ENCODE results near the gene QKI. TPM values are rescaled to one million over a fixed set of nuclear protein-coding genes. Genes with fewer than 3 reads are reported as not detected.

Gene QKI
- total RNA-seq, 1 donor from 2014 or later: 267 TPM

DNA sequence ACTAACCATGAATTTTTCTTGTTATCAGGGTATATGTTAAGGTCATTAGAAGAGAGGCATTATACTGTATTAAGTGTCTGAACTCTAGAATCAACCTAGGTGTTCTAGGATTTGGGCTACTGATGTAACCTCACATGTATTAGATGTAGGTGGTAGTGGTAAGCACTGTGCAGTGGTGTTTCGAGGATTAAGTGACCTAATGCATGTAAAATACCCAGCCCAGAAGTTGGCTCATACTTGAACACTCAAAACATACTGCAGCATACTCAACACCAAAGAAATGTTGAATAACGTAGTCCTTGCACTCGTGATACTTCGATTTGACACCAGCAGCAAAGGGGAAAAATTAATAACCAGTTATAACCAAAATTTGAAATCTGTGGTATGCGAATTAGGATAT is 48.7 kb downstream of the QKI start:
- no peaks in the 10 kb centered on the region for H3K27me3 Mint-ChIP-seq (ENCODE audit: low read depth)
- peaks cover 30% of the 10 kb centered on the region for H3K36me3 Mint-ChIP-seq (ENCODE audit: low read depth)
- H3K9me3 Mint-ChIP-seq: peaks cover under 1% of the 10 kb centered on the region
- peaks cover 58% of the 10 kb centered on the region for H3K4me1 Mint-ChIP-seq
- H3K27ac Mint-ChIP-seq (ENCODE audit: unreplicated experiment): no peak overlapping the region
- TF ChIP-seq, protein P1, sequence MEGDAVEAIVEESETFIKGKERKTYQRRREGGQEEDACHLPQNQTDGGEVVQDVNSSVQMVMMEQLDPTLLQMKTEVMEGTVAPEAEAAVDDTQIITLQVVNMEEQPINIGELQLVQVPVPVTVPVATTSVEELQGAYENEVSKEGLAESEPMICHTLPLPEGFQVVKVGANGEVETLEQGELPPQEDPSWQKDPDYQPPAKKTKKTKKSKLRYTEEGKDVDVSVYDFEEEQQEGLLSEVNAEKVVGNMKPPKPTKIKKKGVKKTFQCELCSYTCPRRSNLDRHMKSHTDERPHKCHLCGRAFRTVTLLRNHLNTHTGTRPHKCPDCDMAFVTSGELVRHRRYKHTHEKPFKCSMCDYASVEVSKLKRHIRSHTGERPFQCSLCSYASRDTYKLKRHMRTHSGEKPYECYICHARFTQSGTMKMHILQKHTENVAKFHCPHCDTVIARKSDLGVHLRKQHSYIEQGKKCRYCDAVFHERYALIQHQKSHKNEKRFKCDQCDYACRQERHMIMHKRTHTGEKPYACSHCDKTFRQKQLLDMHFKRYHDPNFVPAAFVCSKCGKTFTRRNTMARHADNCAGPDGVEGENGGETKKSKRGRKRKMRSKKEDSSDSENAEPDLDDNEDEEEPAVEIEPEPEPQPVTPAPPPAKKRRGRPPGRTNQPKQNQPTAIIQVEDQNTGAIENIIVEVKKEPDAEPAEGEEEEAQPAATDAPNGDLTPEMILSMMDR (conservative IDR thresholded peaks at IDR 0.05): no peak
- DNase-seq (ENCODE audit: low read depth, low spot score): no peak
- H3K4me3 Mint-ChIP-seq: no peak overlapping the region

DNA sequence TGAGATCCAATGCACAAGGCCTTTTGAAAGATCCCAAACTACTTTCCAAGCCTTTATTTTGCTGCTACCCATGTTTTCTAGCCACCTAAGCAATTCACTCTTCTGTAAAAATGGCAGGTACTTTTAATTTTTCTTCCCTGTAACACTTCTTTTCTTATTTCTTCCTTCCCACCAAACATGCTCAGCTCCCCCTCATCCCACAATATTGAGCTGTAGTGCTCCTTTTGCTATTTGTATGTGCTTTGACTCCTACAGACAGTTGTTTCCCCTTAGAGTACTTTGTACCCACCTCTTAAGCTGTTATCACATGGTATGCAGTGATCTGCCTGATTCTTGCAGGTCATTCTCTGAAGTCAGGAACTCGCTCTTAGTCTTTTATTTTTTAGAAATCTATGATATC is 49.3 kb downstream of the QKI start:
- DNase-seq (ENCODE audit: low read depth, low spot score): no peak
- TF ChIP-seq, protein P1 (conservative IDR thresholded peaks at IDR 0.05): no peak
- Mint-ChIP-seq H3K4me1 (peaks cover 60% of the 10 kb centered on the region), H3K9me3 (peaks cover 2% of the 10 kb centered on the region), H3K4me3 (no peak overlapping the region), H3K27me3 (ENCODE audit: low read depth) (no peaks in the 10 kb centered on the region), H3K36me3 (ENCODE audit: low read depth) (peaks cover 36% of the 10 kb centered on the region), H3K27ac (ENCODE audit: unreplicated experiment) (no peak overlapping the region)

DNA sequence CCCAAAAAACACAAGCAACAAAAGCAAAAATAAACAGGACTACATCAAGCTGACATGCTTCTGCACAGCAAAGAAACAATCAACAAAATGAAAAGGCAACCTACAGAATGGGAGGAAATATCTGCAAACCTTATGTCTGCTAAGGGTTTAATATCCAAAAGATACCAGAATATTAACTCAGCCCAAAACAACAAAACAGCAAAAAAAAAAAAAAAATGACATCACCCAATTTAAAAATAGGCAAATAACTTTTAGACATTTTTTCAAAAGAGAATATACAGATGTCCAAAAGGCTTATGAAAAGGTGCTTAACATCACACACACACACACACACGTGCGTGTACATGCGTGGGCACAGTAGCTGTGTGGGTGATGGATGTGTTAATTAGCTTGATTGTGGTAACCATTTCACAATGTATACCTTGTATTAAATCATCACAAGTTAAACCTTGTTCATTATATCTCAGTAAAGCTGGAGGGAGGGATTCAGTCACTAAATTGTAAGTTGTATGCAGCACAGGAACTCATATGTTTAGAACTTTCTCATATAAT is 52.4 kb downstream of the QKI start:
- peaks cover 62% of the 10 kb centered on the region for H3K36me3 Mint-ChIP-seq (ENCODE audit: low read depth)
- no peak for DNase-seq (ENCODE audit: low read depth, low spot score)
- TF ChIP-seq, protein P1 (conservative IDR thresholded peaks at IDR 0.05): no peak
- no peaks in the 10 kb centered on the region for H3K27me3 Mint-ChIP-seq (ENCODE audit: low read depth)
- H3K9me3 Mint-ChIP-seq: peaks cover 25% of the 10 kb centered on the region
- H3K4me1 Mint-ChIP-seq: peaks cover 33% of the 10 kb centered on the region
- no peak overlapping the region for H3K4me3 Mint-ChIP-seq
- no peak overlapping the region for H3K27ac Mint-ChIP-seq (ENCODE audit: unreplicated experiment)

DNA sequence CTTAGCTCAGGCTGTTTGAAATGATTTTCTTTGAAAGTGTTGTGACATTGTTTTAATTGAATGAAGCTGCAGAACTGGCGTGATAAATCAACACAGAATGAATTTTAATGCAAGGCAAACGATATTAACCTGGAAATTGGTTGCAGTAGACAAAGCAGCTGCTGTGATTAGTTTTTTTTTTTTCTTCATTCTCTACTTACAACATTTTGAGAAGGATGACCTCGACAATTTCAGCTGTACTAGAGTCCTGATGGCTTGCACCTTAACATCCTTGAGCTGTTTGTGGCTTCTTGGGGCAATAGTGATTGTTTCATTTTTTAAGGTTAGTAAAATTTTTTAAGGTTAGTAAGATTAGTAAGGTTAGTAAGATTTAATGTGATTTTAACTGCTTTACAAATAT is 54.2 kb downstream of the QKI start:
- no peaks in the 10 kb centered on the region for H3K27me3 Mint-ChIP-seq (ENCODE audit: low read depth)
- no peak overlapping the region for H3K4me3 Mint-ChIP-seq
- H3K4me1 Mint-ChIP-seq: peaks cover 26% of the 10 kb centered on the region
- no peak overlapping the region for H3K27ac Mint-ChIP-seq (ENCODE audit: unreplicated experiment)
- TF ChIP-seq, protein P1 (conservative IDR thresholded peaks at IDR 0.05): no peak
- peaks cover 65% of the 10 kb centered on the region for H3K36me3 Mint-ChIP-seq (ENCODE audit: low read depth)
- DNase-seq (ENCODE audit: low read depth, low spot score): no peak
- peaks cover 25% of the 10 kb centered on the region for H3K9me3 Mint-ChIP-seq

DNA sequence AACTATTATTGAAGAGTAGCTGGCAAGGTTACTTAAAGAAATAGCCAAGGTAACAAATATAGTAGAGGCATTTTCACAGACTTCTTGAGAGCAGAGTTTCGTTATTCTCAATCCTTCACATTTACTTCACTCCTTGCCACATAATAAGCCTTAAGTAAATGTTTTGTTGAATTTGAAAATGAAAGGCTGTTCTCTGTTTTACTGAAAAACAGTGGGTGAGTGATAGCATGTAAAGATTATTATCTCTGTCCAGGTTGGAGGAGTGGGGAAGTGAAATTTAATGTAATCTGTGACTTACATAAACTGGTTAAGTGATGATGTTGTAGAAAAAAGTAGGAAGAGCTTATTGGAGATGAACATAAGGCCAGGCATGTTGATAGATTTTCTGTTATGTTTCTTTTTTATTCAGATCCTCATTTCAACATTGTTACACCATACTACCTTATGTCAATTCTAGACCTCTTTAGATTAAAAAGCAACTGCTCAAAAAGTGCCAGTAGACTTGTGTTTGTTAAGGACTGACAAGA is 55.0 kb downstream of the QKI start:
- Mint-ChIP-seq H3K9me3 (peaks cover 25% of the 10 kb centered on the region), H3K27me3 (ENCODE audit: low read depth) (no peaks in the 10 kb centered on the region), H3K4me1 (peaks cover 19% of the 10 kb centered on the region), H3K27ac (ENCODE audit: unreplicated experiment) (no peak overlapping the region), H3K4me3 (no peak overlapping the region), H3K36me3 (ENCODE audit: low read depth) (peaks cover 58% of the 10 kb centered on the region)
- no peak for DNase-seq (ENCODE audit: low read depth, low spot score)
- TF ChIP-seq, protein P1 (conservative IDR thresholded peaks at IDR 0.05): no peak
